CD4-positive, alpha-beta T cell treated with Interferon alpha-2 for 1 hour (primary cell): ENCODE results near the gene RBBP8NL.

Source experiments
- DNase-seq, 2 donors: peaks; one replicate each; pipeline ENCODE4 v3.0.0-alpha.2; 2020 to 2022

RBBP8NL gene

DNA sequence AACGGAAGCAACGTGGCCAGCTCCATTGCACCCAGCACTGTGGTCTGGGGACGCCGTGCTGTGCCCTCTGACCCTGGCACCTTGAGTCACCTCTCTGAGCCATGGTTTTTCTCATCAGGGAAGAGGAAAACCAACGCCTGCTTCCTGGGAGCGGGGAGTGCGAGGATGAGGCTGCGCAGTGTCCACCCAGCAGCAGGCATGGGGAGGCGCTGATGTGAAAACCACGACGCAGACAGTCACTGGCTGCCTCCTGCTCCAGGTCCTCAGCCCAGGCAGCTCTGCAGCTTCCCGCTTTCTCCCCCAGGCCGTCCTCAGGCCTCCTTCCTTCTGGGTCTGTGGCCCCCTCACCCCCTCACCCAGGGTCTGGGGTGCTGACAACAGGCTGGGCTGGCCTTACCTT lies 34.5 kb upstream of the RBBP8NL start:
- DNase-seq, result no peak

DNA sequence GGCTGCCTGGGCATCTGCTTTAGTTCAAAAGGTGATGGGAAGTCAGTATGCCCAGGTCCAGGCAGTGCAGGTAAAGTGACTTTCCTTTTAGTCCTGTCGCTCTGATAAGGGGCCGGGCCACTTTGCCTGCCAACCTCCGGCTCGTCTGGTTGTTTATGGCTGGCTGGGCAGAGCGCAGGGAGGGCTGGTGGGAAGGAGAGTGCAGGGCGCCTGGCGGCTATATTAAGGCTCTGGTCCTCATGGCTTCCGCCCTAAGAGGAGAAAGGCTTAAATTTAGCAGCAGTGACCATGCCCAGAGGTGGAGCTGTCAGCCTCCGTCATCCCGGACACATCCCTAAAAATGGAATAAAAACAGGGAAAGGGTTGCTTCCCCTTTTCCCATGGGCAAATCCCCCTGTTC lies 33.8 kb upstream of the RBBP8NL start:
- no peak for DNase-seq

DNA sequence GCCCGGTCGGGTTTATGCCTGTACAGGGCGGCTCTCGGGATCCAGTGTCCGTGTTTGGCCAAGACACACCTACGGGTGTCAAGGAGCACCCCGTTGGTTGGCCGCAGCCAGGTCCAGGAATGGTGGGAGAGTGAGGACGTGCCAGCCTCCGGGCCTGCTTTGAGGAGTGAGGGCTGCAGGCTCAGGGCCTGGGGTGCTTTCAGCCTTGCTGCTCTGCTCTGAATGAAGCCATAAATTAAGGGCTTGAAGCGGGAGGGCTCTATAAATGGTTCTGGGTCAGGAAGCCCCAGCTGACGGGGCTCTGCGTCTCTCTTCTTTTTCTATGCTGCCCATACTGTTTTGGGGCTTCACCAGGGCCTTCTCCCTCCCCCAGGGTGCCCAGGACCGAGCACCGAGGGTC lies 33.3 kb upstream of the RBBP8NL start:
- DNase-seq, result no peak

DNA sequence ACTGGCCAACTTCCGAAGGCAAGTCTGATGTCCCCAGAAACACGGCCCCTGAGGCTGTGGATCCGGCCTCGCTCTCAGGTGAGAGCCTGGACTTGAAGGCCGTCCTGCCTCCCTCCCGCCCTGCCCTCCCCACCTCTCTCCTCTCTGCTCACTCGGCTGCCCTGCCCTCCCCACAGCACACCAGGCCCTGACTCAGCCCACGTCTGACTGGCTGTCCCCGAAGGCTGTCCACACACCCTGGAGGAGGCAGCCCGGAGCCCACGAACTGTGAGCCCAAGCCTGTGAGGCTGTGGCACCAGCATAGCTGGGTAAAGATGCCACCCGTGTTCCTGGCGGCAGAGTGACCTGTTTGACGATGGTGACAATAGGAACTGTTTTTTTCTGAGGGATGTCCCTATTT lies 32.1 kb upstream of the RBBP8NL start:
- no peak for DNase-seq

DNA sequence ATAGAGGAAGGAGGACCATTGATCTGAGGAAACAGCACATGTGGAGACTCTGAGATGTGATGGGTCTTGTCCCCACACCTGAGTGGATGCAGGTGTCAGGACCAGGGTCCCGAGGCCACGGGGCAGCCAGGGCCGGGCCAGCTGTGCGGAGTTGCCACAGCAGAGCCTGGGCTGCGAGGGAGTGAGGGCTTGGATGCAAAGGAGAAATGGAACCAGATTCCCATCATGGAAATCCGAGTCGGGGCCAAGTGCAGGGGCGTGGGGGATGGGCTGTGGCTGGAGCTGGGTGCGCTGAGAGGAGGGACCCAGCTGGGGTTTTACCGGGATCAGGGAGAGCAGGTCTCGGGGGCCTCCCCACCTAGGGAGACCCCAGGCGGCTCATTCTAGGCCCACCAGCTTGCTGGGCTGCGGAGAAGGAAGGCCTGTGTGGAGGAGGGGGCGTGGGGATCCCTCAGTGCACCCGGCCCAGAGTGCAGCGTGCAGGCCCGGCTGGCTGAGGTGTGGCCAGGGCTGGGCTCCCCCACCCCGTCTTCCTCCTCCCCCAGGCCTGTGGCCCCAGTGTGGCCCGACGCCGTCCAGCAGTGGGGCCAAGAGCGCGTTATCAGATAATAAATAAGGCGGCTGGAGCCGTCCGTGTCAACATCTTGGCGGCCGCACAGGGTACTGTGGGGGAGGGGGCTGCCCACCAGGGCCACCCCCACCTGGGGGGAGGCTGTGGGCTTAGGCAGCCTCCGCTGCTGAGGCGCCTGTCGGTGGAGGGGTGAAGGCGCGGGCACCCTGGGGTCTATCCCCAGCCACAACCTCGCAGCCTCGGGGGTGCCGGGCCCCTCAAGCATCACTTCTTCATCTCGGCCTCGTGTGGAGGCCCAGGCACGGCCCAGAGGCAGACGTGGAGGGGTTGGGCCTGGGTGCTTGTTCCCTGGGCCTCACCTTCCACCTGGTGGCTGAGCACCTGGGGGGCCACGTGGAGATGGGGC lies 31.2 kb upstream of the RBBP8NL start:
- DNase-seq, result no peak

DNA sequence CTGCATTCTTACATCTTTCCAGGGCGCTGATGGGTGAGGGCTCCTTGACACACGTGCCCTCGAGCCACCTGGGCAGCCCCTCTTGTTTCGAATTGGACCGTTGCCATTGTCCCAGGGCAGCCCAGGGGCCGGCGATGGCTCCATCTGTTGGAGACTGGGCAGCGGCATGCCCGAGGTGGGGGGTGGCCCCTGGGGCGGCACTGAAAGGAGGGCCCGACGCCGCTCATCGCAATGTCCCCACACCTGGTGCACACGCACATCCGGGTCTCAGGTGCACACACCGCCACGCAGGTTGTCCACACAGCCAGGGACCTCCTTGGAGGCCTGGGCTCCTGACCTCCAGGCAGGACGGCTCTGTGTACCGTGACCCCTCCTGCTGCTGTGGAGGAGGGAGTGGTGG lies 30.5 kb upstream of the RBBP8NL start:
- no peak for DNase-seq

DNA sequence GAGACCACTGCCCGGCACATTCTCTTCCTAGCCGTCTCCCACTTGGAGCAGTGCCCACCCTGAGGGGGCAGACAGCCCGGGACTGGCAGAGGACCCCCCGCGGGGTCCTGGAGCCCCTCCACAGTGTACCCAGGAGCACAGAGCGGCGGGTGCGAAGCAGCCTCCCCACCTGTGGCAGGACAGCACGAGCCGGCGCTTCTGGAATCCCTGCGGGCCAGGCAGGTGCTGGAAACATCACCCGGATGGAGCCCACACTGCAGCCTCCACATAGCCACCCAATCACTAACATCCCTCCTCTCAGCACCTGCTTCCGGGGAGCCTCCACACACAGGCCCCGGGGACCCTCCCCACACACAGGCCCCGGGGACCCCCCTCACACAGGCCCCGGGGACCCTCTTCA lies 29.8 kb upstream of the RBBP8NL start:
- DNase-seq, result no peak

DNA sequence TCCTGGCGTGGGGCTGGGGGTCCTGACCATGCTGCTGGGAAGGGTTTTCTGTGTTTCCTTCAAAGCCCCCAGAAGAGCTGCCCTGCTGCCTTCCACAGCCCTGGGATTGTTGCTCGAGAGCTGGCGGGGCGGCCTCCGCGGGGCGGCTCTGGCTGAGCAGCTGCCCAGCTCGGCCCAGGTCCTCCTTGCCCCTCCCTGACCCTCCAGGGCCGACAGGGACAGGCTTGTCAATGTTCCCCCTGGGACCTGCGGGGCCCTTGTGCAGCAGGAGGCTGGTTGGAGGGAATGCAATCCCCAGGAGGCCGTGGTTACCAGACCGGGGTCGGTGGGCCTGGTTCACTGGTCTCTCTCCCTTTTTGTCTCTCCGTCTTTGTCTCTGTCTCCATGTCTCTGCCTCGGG lies 28.6 kb upstream of the RBBP8NL start:
- no peak for DNase-seq

DNA sequence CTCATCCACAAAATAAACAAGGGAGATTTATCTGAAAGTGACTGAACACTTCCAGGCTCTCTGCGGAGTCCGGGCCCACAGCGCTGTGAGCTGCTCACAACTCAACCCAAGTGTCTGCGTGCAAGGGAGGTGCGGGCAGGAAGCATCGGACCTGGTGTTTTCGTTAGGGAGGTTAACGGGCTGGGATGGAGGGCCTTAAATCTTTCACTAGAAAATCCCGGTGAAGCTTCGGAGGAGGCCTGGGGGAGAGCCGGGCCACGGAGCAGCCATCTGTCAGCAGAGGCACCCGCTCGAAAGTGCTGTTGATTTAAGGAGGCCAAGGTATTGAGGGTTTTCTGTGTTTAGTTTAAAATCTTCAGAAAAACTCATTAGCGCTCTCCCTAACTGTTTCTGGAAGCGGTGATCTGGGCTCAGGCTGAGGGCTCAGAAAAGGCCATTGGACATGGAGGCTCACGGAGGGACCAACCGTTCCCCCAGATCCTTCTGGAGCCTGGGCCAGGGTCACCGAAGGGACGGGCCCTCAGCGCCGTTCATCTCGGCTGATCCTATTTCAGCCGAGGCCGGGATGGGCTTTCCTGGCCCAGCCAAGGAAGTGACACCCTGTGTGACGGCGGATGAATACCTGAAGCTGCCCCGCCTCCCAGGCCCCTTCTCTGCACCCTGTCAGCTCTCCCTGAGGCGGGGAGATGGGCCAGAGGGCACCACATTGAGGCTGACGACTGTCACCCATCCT lies 27.7 kb upstream of the RBBP8NL start:
- no peak for DNase-seq

DNA sequence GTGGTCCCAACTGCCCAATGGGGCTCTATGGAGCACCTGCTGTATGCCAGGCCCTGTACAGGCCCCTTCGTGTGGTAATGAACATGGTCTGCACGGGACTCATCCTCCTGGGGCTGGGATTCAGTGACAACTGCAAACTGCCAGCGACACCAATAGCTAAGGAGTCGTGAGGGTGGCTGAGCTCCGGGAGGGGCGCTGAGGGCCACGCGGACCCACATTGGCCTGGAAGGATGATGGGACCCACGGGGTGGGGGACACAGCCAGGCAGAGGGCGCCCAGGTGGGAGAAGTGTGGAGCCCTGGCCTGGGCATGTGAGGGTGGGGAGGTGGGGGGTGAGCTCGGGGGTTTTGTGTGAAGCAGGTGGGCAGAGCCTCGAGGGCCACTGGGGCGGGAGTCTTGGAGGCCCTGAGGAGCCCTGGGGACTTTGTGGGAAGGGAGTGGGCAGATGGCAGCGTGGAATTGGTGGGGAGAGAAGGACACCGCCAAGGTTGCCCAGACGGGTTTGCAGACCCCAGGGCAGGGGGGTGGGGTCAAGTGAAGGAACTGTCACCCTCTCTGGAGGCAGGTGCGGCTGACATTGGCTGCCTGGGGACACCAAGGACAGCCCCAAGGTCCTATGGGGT lies 26.0 kb upstream of the RBBP8NL start:
- no peak for DNase-seq

DNA sequence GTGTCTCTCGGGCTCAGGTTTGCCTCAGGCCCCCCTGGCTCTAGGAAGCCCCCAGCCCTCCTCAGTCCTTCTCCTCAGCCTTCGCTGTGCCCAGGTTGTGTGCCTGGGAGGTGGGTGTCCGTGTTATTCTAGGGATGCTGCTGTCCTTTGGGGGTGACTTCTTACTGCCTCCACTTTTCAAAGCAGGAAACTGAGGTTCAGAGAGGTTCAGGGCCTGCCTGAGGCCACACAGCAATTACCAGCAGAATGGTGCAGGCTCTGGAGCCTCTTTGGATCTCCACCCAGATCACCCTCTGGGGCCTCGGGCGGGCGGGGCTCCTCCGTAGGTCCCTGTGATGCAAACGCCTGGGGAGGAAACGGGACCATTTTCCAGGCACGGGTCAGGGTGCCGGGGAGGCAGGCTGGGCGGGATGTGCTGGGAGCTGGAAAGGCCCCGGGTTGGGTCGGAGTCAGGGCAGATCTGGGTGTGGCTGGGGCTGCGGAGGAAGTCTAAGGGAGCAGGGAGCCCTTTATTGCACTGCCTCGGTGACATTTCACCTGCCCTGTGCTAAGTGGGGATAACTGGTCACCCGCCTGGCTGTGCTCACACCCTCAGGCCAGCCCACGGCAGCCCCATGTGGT lies 25.2 kb upstream of the RBBP8NL start:
- no peak for DNase-seq

DNA sequence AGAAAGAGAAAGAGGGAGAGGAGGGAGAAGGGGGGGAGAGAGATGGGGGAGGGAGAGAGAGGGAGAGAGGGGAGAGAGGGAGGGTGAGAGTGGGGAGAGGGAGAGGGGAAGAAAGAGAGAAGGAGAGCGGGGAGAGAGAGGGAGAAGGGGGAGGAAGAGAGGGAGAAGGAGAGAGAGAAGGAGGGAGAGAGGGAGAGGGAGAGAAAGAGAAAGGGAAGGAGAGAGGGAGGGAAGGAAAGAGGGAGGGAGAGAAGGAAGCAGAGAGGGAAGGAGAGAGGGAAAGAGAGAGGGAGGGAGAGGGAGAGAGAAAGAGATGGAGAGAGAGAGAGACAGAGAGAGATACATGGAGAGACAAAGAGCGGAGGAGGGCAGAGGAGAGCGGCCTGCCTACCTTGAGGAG lies 24.6 kb upstream of the RBBP8NL start:
- no peak for DNase-seq

DNA sequence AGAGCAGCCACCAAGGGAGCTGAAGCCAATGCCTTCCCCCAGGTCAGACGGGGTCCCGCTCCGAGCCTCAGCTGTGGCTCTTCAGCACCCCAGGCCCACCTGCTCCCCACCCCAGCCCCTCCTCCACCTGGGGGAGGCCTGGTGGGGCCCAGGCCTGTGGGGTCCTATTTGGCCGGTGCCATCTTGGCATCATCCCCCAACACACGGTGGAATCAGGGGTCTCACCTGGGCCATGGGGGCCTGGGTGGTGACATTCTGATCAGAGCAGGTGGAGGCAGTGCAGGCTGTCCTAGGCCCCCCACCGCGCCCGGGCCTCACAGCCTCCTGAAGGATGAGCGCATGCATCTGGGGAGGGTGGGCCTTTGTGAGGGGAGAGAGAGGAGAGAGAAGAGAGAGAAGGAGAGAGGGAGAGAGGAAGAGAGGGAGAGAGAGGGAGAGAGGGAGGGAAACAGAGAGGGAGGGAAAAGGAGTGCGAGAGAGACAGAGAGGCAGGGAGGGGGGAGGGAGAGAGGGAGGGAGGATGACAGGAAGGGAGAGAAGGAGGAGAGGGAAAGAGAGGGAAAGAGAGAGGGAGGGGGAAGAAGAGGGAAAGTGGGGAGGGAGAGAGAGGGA lies 23.9 kb upstream of the RBBP8NL start:
- DNase-seq, result no peak

DNA sequence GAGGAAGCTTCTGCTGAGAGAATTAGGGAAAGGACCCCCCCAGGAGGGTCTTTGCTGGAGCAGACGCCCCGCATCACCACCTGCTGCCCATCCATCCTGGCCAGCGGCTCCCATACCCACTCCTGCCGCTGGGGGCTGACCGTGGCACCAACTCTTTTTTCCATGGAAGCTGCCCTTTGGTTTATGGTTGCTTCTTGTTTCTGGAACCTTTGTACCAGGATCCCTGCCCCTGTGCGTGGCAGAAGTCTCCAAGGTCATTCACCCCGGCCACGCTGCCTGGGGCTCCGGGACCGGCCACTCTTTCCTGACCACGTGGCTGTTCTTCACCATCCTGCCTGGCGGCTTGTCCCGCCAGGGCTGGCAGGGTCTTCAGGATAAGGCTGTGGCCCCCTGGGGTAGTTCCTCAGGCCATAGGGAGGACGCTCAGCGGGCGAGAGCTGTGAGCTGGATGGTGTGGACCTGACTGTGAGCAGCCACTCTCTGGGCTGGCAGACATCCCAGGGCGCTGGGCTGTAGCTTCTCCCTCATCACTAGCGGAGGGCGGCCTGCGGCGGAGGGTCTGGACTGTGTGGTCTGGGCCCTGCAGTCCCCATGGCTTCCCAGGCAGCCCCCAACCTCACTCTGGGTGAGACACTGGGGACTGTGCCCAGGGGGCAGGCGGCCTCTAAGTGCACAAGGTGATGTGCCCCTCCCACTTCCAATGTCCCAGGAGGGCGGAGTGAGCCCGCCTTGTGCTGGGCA lies 22.8 kb upstream of the RBBP8NL start:
- no peak for DNase-seq

DNA sequence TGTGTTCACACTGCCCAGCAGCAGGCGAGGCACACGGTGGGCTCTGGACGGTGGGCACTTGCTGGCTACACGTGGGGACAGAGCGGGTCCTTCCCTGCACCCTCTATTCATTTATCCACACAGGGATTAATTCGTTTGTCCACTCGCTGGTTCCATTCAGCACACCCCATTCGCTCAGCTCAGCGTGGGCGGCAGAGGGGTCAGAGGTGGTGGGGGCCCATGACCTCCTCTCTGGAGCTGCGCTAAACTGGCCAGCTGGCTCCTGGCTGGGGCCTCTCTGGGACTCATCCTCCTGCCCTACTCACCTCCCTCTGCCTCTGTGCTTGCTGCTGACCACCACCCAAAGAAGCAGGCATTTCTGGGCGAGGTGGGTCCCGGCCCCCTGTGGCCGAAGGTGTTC lies 21.4 kb upstream of the RBBP8NL start:
- DNase-seq, result no peak

DNA sequence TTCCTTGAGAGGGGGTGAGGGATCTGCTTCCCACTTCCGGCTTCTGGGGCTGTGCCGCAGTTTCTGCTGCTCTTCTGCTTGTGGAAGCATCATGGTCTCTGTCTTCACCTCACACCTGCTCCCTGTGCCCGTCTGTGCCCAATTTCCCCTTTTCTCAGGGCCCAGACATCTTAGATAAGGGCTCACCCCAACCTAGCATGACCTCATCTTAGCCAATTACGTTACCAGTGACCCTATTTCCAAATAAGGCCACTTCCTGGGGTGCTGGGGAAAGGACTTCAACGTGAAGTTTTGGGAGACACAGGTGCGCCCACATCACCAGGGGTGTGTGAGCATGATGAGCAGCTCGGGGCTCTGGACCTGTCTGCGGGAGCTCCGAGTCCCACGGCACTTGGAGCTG lies 20.7 kb upstream of the RBBP8NL start:
- DNase-seq, result no peak

DNA sequence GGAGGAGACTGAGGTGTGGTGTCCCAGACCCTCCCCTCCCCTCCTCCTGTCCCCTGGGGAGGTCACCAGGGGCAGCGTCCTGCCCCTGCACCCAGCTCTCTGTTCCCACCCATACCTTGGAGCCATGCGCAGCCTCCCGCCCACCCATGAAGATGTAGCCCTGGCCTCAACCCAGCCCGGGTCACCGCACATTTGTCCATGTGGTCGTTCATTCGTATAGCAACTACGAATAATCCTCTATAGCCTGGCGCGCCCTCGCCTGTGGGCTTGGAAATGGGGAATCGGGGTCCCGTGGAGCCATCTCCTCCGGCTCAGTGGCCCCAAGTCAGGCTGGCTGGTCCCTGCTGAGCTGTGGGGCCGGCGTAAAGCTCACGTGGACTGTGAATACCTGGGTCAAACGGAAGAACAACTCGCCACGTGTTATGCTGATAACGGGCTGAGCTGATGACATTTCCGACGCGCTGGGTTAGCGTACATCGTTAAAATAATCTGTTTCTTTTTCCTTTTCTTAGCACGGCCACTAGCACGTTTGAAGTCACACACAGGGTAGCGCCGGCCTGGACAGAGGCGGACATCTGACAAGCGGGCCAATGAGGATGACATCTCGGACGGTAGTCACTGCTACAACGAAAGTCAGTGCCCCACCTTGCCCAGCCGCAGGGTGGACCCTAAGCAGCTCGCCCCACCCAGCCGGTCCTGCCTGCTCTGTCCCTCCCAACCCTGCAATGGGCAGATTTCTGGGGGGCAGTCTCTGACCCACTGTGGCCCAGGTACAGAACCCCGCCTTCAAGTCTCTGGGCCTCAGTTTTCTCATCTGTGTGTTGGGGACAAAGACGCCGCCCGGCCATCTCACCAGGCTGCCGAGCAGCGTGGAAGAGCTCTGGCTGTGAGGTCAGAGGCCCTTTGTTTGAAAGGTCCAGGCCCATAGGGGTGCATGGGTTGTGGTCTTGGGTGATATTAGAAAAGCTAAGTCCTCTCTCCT lies 19.8 kb upstream of the RBBP8NL start:
- no peak for DNase-seq

DNA sequence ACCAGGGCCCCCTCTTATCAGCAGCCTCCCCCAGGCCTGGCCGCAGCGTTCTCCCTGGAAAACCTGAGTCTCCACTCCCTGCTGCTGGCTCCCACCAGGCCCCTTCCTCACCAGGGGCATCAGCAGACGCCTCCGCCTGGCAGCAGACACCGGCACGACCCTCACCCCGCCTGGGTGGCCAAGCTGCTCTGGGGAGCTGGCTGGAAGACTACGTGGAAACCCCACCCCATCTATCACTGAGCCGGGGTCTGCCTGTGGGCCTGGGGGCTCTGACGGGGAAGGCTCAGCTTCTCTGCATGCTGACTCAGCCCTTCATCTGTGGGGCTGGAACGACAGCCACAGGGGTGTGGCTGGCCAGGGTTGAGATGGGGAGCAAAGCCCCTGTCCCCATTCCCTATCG lies 19.1 kb upstream of the RBBP8NL start:
- no peak for DNase-seq

DNA sequence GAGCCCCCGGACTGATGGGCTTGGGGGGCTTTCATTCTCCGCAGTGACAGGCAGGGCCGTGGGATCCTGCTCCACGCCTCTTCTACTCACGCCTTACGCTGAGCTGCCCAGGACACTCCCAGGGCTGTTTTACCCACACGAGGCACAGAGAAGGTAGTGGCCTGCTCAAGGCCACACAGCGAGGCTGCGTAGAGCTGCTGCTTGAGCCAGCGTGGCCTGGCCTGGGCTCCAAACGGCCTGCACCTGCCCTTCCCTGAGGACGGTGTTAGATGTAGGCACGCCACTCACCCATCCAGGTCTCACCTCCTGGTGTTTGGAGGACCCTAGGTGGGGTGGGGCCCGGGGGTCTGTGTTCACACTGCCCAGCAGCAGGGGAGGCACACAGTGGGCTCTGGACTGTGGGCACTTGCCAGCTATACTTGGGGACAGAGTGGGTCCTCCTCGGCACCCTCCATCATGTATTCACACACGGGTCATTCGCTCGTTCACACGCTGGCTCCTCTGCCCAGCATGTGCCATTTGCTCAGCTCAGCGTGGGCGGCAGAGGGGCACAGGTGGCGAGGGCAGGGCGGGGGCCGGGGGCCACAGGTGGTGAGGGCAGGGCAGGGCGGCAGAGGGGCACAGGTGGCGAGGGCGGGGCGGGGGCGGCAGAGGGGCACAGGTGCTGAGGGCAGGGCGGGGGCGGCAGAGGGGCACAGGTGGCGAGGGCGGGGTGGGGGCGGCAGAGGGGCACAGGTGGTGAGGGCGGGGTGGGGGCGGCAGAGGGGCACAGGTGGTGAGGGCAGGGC lies 18.4 kb upstream of the RBBP8NL start:
- no peak for DNase-seq

DNA sequence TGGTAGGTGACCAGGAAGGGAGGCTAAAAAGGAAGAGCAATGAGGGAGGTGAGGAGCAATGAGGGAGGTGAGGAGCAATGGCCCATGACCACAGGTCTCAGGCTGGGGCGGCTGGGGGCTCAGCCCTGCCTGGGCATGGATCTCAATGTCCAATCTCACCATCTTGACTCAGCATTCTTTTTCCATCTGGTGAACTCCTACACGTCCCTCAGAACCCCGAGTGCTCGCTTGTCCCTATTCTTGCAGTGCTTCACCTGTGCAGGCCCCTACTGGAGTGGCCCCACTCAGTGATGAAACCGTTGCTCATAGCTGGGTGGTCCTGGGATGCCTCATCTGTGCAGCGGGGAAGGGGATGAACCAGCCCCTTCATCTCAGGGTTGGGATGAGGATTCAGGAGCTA lies 16.9 kb upstream of the RBBP8NL start:
- DNase-seq, result no peak
